DND-41 (cell line): Measurements from ENCODE around the gene RCAN2.

Source experiments
- CTCF ChIP-seq: IDR thresholded peaks from 2 replicates; pipeline ENCODE4 v1.5.1; 2012; ENCODE audit warnings: borderline replicate concordance, low read length, moderate library complexity, mild to moderate bottlenecking; ENCODE audit not compliant: poor library complexity, severe bottlenecking; ENCODE audit errors: extremely low read depth
- EZH2 ChIP-seq: IDR thresholded peaks from 3 replicates; pipeline ENCODE4 v1.6.1; 2012; ENCODE audit warnings: borderline replicate concordance, low read depth, mild to moderate bottlenecking, moderate library complexity, low read length, inconsistent platforms; ENCODE audit not compliant: severe bottlenecking

- TF ChIP-seq CTCF = no peak
- TF ChIP-seq EZH2 = no peak
These were observed 79.6 kb downstream of the RCAN2 start for GRCh38 chr6:46411456-46412197.
